Mesenchymal stem cell (in vitro differentiated cells and primary cell): ENCODE measurements around the gene PPL.

Experiments used
- DNase-seq: peaks from one replicate; pipeline ENCODE4 v3.0.0-alpha.2; 2013
- H2AFZ ChIP-seq: one replicate; pipeline ENCODE4 v1.6.1; 2013; ENCODE audit warnings: low read depth, mild to moderate bottlenecking, control low read depth, inconsistent platforms, low read length, moderate library complexity
- H2AK5ac ChIP-seq: 2 replicates; pipeline ENCODE4 v1.6.1; 2013; ENCODE audit warnings: low read length, moderate library complexity, mild to moderate bottlenecking, inconsistent platforms; ENCODE audit not compliant: severe bottlenecking
- H2BK120ac ChIP-seq: one replicate; pipeline ENCODE4 v1.6.1; 2013; ENCODE audit warnings: low read depth, mild to moderate bottlenecking, inconsistent platforms, low read length, moderate library complexity
- H2BK12ac ChIP-seq, 2 experiments: one replicate each; pipeline ENCODE4 v1.6.1; 2013; ENCODE audit warnings: inconsistent platforms in 2 of 2, low read length in 2 of 2, mild to moderate bottlenecking in 2 of 2, moderate library complexity in 2 of 2, control low read depth in 1 of 2
- H2BK15ac ChIP-seq: one replicate; pipeline ENCODE4 v1.6.1; 2013; ENCODE audit warnings: mild to moderate bottlenecking, low read depth, inconsistent platforms; ENCODE audit not compliant: poor library complexity, severe bottlenecking
- H2BK5ac ChIP-seq: 2 replicates; pipeline ENCODE4 v1.6.1; 2013; ENCODE audit warnings: low read depth, mild to moderate bottlenecking, low read length, control low read depth, inconsistent platforms; ENCODE audit not compliant: poor library complexity, severe bottlenecking
- H3K14ac ChIP-seq, 2 experiments: one replicate each; pipeline ENCODE4 v1.6.1; 2013; ENCODE audit warnings: inconsistent platforms in 2 of 2, low read length in 2 of 2, control low read depth in 1 of 2, mild to moderate bottlenecking in 1 of 2, moderate library complexity in 1 of 2
- H3K18ac ChIP-seq, 2 experiments: one replicate each; pipeline ENCODE4 v1.6.1; 2013; ENCODE audit warnings: inconsistent platforms in 2 of 2, low read length in 2 of 2, control low read depth in 1 of 2, low read depth in 1 of 2, mild to moderate bottlenecking in 1 of 2
- H3K23ac ChIP-seq, 2 experiments: one replicate each; pipeline ENCODE4 v1.6.1; 2013; ENCODE audit warnings: inconsistent platforms in 2 of 2, low read length in 2 of 2, mild to moderate bottlenecking in 2 of 2, moderate library complexity in 2 of 2, control low read depth in 1 of 2
- H3K27ac ChIP-seq: 2 replicates; pipeline ENCODE4 v1.5.1; 2013; ENCODE audit warnings: mild to moderate bottlenecking, moderate library complexity, low read length, control low read depth, inconsistent platforms; ENCODE audit not compliant: poor library complexity, severe bottlenecking
- H3K27me3 ChIP-seq, 2 experiments: 2 replicates each; pipeline versions ENCODE4 v1.6.1 to v1.7.0; 2013; ENCODE audit warnings: low read length in 2 of 2, mild to moderate bottlenecking in 2 of 2, moderate library complexity in 2 of 2, control low read depth in 1 of 2, inconsistent platforms in 1 of 2; ENCODE audit not compliant: control insufficient read depth in 1 of 2, insufficient read depth in 1 of 2
- H3K36me3 ChIP-seq, 2 experiments: 2 replicates each; pipeline versions ENCODE4 v1.6.1 to v1.7.0; 2013; ENCODE audit warnings: low read length in 2 of 2, control low read depth in 1 of 2, inconsistent platforms in 1 of 2, low read depth in 1 of 2, mild to moderate bottlenecking in 1 of 2; ENCODE audit not compliant: insufficient read depth in 2 of 2, control insufficient read depth in 1 of 2
- H3K4ac ChIP-seq, 2 experiments: one replicate each; pipeline ENCODE4 v1.6.1; 2013; ENCODE audit warnings: inconsistent platforms in 2 of 2, low read length in 2 of 2, mild to moderate bottlenecking in 2 of 2, moderate library complexity in 2 of 2, control low read depth in 1 of 2, low read depth in 1 of 2
- H3K4me1 ChIP-seq: 2 replicates; pipeline ENCODE4 v1.6.1; 2013; ENCODE audit warnings: low read depth, low read length, control low read depth; ENCODE audit not compliant: control insufficient read depth, insufficient read depth
- H3K4me2 ChIP-seq: 2 replicates; pipeline ENCODE4 v1.6.1; 2013; ENCODE audit warnings: low read length, mild to moderate bottlenecking, inconsistent platforms; ENCODE audit not compliant: poor library complexity, severe bottlenecking
- H3K4me3 ChIP-seq, 2 experiments: 2 replicates each; pipeline versions ENCODE4 v1.5.1 to v1.7.0; 2013; ENCODE audit warnings: low read length in 2 of 2, mild to moderate bottlenecking in 2 of 2, control low read depth in 1 of 2, low read depth in 1 of 2; ENCODE audit not compliant: insufficient read depth in 1 of 2
- H3K79me1 ChIP-seq: replicated peaks from 2 replicates; pipeline ENCODE4 v1.6.1; 2013; ENCODE audit warnings: mild to moderate bottlenecking, control low read depth, low read length, inconsistent platforms; ENCODE audit not compliant: poor library complexity, severe bottlenecking
- H3K9ac ChIP-seq: 2 replicates; pipeline ENCODE4 v1.7.0; 2013; ENCODE audit warnings: mild to moderate bottlenecking, low read length, moderate library complexity
- H3K9me3 ChIP-seq: 2 replicates; pipeline ENCODE4 v1.7.0; 2013; ENCODE audit warnings: mild to moderate bottlenecking, low read length; ENCODE audit not compliant: control insufficient read depth
- H4K8ac ChIP-seq: one replicate; pipeline ENCODE4 v1.6.1; 2013; ENCODE audit warnings: inconsistent platforms, mild to moderate bottlenecking, low read length, moderate library complexity
- H4K91ac ChIP-seq: one replicate; pipeline ENCODE4 v1.6.1; 2013; ENCODE audit warnings: mild to moderate bottlenecking, low read length, inconsistent platforms
- WGBS: methylation state at CpG from one replicate; pipeline ENCODE4 v1.1.7; 2013; ENCODE audit warnings: mixed read lengths; 5-methylcytosine and 5-hydroxymethylcytosine counted together

PPL gene

GRCh38 chr16:4935241-4935855 is 1.6 kb downstream of the PPL start:
- Histone ChIP-seq H2AK5ac (no peak overlapping the region), H3K9me3 (no peaks in the 10 kb centered on the region), H2BK5ac (no peak overlapping the region), H3K4me1 (peaks cover 26% of the 10 kb centered on the region), H3K9ac (peak overlapping the region; percentile 87), H3K27ac (no peak overlapping the region), H3K14ac (peak overlapping the region in 1 of 2 experiments; percentile 26), H3K79me1 (peaks cover 31% of the 10 kb centered on the region), H3K36me3 (peaks cover 26 to 30% of the 10 kb centered on the region in 2 experiments), H3K18ac (peak overlapping the region in 1 of 2 experiments; percentile 15), H2BK120ac (no peak overlapping the region), H4K91ac (no peak overlapping the region), H4K8ac (no peak overlapping the region), H2BK12ac (no peak overlapping the region), H3K4me2 (peak overlapping the region; percentile 98), H3K4me3 (peak overlapping the region in 1 of 2 experiments; percentile 96), H3K4ac (no peak overlapping the region), H3K23ac (peak overlapping the region in 1 of 2 experiments; percentile 18), H2AFZ (no peak overlapping the region), H2BK15ac (no peak overlapping the region), H3K27me3 (no peaks in the 10 kb centered on the region)
- no peak for DNase-seq
- WGBS = 87% methylated on average over 19 of the region's 19 CpGs

GRCh38 chr16:4934591-4934990 is 2.4 kb downstream of the PPL start:
- DNase-seq = no peak
- no peak overlapping the region for H3K4ac ChIP-seq
- H3K27ac ChIP-seq = no peak overlapping the region
- no peak overlapping the region for H3K23ac ChIP-seq
- H4K91ac ChIP-seq = no peak overlapping the region
- H3K79me1 ChIP-seq = peaks cover 35% of the 10 kb centered on the region
- H3K4me2 ChIP-seq = no peak overlapping the region
- peaks cover 34% of the 10 kb centered on the region in 2 experiments for H3K36me3 ChIP-seq
- no peak overlapping the region for H4K8ac ChIP-seq
- no peak overlapping the region for H2AK5ac ChIP-seq
- peak overlapping the region; percentile 81 for H3K9ac ChIP-seq
- H2BK5ac ChIP-seq = no peak overlapping the region
- H2AFZ ChIP-seq = no peak overlapping the region
- H3K18ac ChIP-seq = no peak overlapping the region
- no peak overlapping the region for H2BK120ac ChIP-seq
- 93% methylated on average over 4 of the region's 6 CpGs for WGBS
- peaks cover 26% of the 10 kb centered on the region for H3K4me1 ChIP-seq
- no peaks in the 10 kb centered on the region for H3K9me3 ChIP-seq
- H3K4me3 ChIP-seq = peak overlapping the region in 1 of 2 experiments; percentile 96
- no peak overlapping the region for H2BK12ac ChIP-seq
- no peak overlapping the region for H2BK15ac ChIP-seq
- H3K14ac ChIP-seq = no peak overlapping the region
- no peaks in the 10 kb centered on the region for H3K27me3 ChIP-seq

- H3K4me3 ChIP-seq = peak overlapping the region in 1 of 2 experiments; percentile 96
- no peak overlapping the region for H2BK120ac ChIP-seq
- H3K79me1 ChIP-seq = peaks cover 35% of the 10 kb centered on the region
- H3K9ac ChIP-seq = peak overlapping the region; percentile 81
- H3K27ac ChIP-seq = no peak overlapping the region
- H3K27me3 ChIP-seq = no peaks in the 10 kb centered on the region
- H3K4me2 ChIP-seq = no peak overlapping the region
- no peak overlapping the region for H2BK12ac ChIP-seq
- no peak overlapping the region for H2BK15ac ChIP-seq
- no peak overlapping the region for H2BK5ac ChIP-seq
- no peak overlapping the region for H2AK5ac ChIP-seq
- DNase-seq = no peak
- no peak overlapping the region for H3K4ac ChIP-seq
- H3K36me3 ChIP-seq = peaks cover 34 to 40% of the 10 kb centered on the region in 2 experiments
- H3K18ac ChIP-seq = no peak overlapping the region
- no peak overlapping the region for H2AFZ ChIP-seq
- no peak overlapping the region for H3K23ac ChIP-seq
- H3K4me1 ChIP-seq = peaks cover 26% of the 10 kb centered on the region
- H4K8ac ChIP-seq = no peak overlapping the region
- H3K9me3 ChIP-seq = no peaks in the 10 kb centered on the region
- H3K14ac ChIP-seq = no peak overlapping the region
- WGBS = 89% methylated on average over 15 of the region's 15 CpGs
- H4K91ac ChIP-seq = no peak overlapping the region
Observed at GRCh38 chr16:4933871-4934395, 3.0 kb downstream of the PPL start.

GRCh38 chr16:4933433-4933832 is 3.5 kb downstream of the PPL start:
- no peak overlapping the region for H4K8ac ChIP-seq
- no peak overlapping the region for H3K27ac ChIP-seq
- H4K91ac ChIP-seq = no peak overlapping the region
- no peaks in the 10 kb centered on the region for H3K9me3 ChIP-seq
- no peak overlapping the region for H3K14ac ChIP-seq
- peaks cover 36 to 40% of the 10 kb centered on the region in 2 experiments for H3K36me3 ChIP-seq
- no peak overlapping the region for H3K18ac ChIP-seq
- H2AFZ ChIP-seq = no peak overlapping the region
- peak overlapping the region; percentile 81 for H3K9ac ChIP-seq
- peaks cover 35% of the 10 kb centered on the region for H3K79me1 ChIP-seq
- H2BK120ac ChIP-seq = no peak overlapping the region
- H3K4me2 ChIP-seq = no peak overlapping the region
- H3K23ac ChIP-seq = no peak overlapping the region
- H2BK12ac ChIP-seq = no peak overlapping the region
- H3K4me3 ChIP-seq = peak overlapping the region in 1 of 2 experiments; percentile 28
- peaks cover 26% of the 10 kb centered on the region for H3K4me1 ChIP-seq
- WGBS = 86% methylated on average over 8 of the region's 8 CpGs
- no peak overlapping the region for H2BK5ac ChIP-seq
- H2BK15ac ChIP-seq = peak overlapping the region; percentile 4
- no peaks in the 10 kb centered on the region for H3K27me3 ChIP-seq
- no peak overlapping the region for H2AK5ac ChIP-seq
- no peak for DNase-seq
- no peak overlapping the region for H3K4ac ChIP-seq
